Adrenal gland (tissue), 12 donors: ENCODE results near the gene LRIG1. TPM values are rescaled to one million over a fixed set of nuclear protein-coding genes. Genes with fewer than 3 reads are reported as not detected.

Source experiments
- DNase-seq, 7 donors: peaks; one replicate each; pipeline ENCODE4 v3.0.0-alpha.2; 2019 to 2020
- H3K27ac ChIP-seq, 5 donors: fragments of 200-600 bp; sonication (generic) in 4 of 5; 1 replicate in 3 of 5; 2 replicates in 2 of 5; pipeline versions ENCODE4 v1.5.1 to v1.8.0; 2016 to 2020; ENCODE audit warnings: mild to moderate bottlenecking in 1 of 5
- H3K27me3 ChIP-seq: fragments of 200-600 bp; 2 replicates; pipeline ENCODE4 v1.8.0; 2021
- H3K36me3 ChIP-seq, 2 donors: fragments of 200-600 bp; replicated peaks in 1 of 2; 1 replicate in 1 of 2; 2 replicates in 1 of 2; pipeline versions ENCODE4 v1.5.1 to v1.8.0; 2018 to 2022
- H3K4me1 ChIP-seq, 2 donors: fragments of 200-600 bp; replicated peaks in 1 of 2; 1 replicate in 1 of 2; 2 replicates in 1 of 2; pipeline versions ENCODE4 v1.5.1 to v1.8.0; 2018 to 2021
- H3K4me3 ChIP-seq, 4 donors: fragments of 200-600 bp; sonication (generic) in 3 of 4; one replicate each; pipeline ENCODE4 v1.5.1; 2016 to 2018
- H3K9me3 ChIP-seq, 3 donors: fragments of 200-600 bp; sonication (generic) in 1 of 3; replicated peaks in 1 of 3; 1 replicate in 2 of 3; 2 replicates in 1 of 3; pipeline versions ENCODE4 v1.5.1 to v1.8.0; 2016 to 2021
- CTCF ChIP-seq, 6 experiments: fragments of 450-650 bp in 4 of 6; fragments of 200-600 bp in 2 of 6; sonication (generic) in 1 of 6; IDR thresholded peaks; 1 replicate in 5 of 6; 2 replicates in 1 of 6; pipeline versions ENCODE4 v1.5.1 to v1.8.0; 2016 to 2021; ENCODE audit warnings: antibody characterized with exemption in 6 of 6, mild to moderate bottlenecking in 2 of 6, moderate library complexity in 1 of 6
- POLR2A ChIP-seq, 2 donors: fragments of 450-650 bp; IDR thresholded peaks; one replicate each; pipeline ENCODE4 v1.6.1; 2017; ENCODE audit warnings: antibody characterized with exemption in 2 of 2, mild to moderate bottlenecking in 2 of 2, moderate library complexity in 1 of 2
- WGBS, 4 donors: extraction: QIAGEN DNeasy Blood & Tissue Kit in 2 of 4; methylation state at CpG; one replicate each; pipeline versions ENCODE4 v1.1.5 to v1.1.7; 2013 to 2017; 5-methylcytosine and 5-hydroxymethylcytosine counted together
- intact Hi-C, 2 donors: fragments of 100-400 bp; cut with DNase I; formaldehyde crosslinking; loops; one replicate each; pipeline versions ENCODE4 v1.14.1 to v1.15.0; 2022 to 2023
- polyA plus RNA-seq, 3 donors: library from polyadenylated mRNA; stranded (reverse); fragments of 200-250 nt in 2 of 3; fragments of 350-450 nt in 1 of 3; fragmentation: Illumina TruSeq in 1 of 3; extraction: RNeasy Lipid Tissue Mini Kit (QIAGEN cat#74804) in 1 of 3; gene quantifications; one replicate each; pipeline ENCODE4 v1.2.3, GENCODE V29; 2013 to 2014
- total RNA-seq, 9 donors: library from RNA; depleted of rRNA in 4 of 9; stranded (reverse); fragments of >200 nt in 4 of 9; fragments of 120-200 nt in 1 of 9; fragmentation: NEBNext Ultra II Directional in 1 of 9; extraction: Animal tissue kit (Norgen Biotek cat#: 25700) in 1 of 9; gene quantifications; one replicate each; pipeline versions ENCODE4 v1.1.0 to v1.2.4, GENCODE V29; 2013 to 2023
- donor health status: healthy with polysubstance abuse.
- donor health status: Bipolar disorder and iron deficiency.
- donor health status: DM: yes; HTN: yes; CAD: no.
- donor health status: DM: no; HTN: no; CAD: no.
- donor health status: DM: no; HTN: no; CAD: no.
- donor health status: DM: yes; HTN: yes; CAD: no.

The LRIG1 gene
- total and polyA plus RNA-seq, 12 donors = 1.5 to 13.3 (median 4.7) TPM

DNA sequence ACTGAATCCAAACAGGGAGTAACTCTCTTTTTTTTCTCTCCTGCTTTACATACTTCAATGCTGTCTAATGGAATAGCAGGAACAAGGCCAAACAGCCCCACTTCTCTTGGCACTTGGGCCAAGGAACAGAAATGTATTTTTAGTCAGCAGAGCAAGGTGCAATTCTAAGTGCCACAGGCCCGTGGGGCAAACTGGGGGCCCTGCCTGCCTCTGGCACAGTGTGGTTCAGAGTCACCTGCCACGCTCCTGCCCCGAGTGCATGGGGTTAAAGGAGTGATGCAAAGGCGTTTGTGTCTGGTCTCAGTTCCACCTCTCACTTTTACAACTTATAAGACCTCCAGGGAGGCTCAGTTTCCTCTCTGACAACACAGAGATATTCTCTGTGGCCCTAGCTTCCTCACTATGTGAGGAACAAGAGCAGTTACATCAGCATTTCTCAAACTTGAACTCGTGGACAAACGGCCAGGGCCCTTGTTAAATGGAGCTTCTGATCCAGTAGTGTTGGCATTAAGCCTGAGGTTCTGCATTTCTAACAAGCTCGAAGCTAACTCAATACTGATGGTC, 51.3 kb downstream of the LRIG1 start:
- WGBS, 4 donors = 60 to 69% (median 68%) methylated on average over 7 of the region's 7 CpGs
- intact Hi-C loops = no loop called here
- Histone ChIP-seq H3K4me1 (peaks cover 0 to 20% of the 10 kb centered on the region in 2 donors), H3K27ac (no peak overlapping the region), H3K9me3 (no peaks in the 10 kb centered on the region), H3K27me3 (no peaks in the 10 kb centered on the region), H3K36me3 (no peaks in the 10 kb centered on the region), H3K4me3 (no peak overlapping the region)
- no peak for DNase-seq
- no peak for TF ChIP-seq POLR2A (IDR thresholded peaks at IDR 0.05)
- TF ChIP-seq CTCF (IDR thresholded peaks at IDR 0.05) = no peak

GRCh38 chr3:66444146-66444644, 56.6 kb downstream of the LRIG1 start:
- H3K27ac ChIP-seq = no peak overlapping the region
- H3K36me3 ChIP-seq = no peaks in the 10 kb centered on the region
- H3K9me3 ChIP-seq = no peaks in the 10 kb centered on the region
- intact Hi-C loops = no loop called here
- no peaks in the 10 kb centered on the region for H3K27me3 ChIP-seq
- no peak overlapping the region for H3K4me3 ChIP-seq
- WGBS, 4 donors = 80 to 93% (median 90%) methylated on average over 5 to 7 of the region's 7 CpGs
- no peak for TF ChIP-seq CTCF (IDR thresholded peaks at IDR 0.05)
- TF ChIP-seq POLR2A (IDR thresholded peaks at IDR 0.05) = no peak
- no peak for DNase-seq
- peaks cover 0 to 6% of the 10 kb centered on the region in 2 donors for H3K4me1 ChIP-seq

- Histone ChIP-seq H3K4me3 (no peak overlapping the region), H3K36me3 (no peaks in the 10 kb centered on the region), H3K27ac (peak overlapping the region in 2 of 5 donors; percentile 4 to 65), H3K4me1 (peaks cover 0 to 6% of the 10 kb centered on the region in 2 donors), H3K9me3 (no peaks in the 10 kb centered on the region), H3K27me3 (no peaks in the 10 kb centered on the region)
- WGBS, 4 donors = 79 to 84% (median 81%) methylated on average over 9 to 10 of the region's 10 CpGs
- TF ChIP-seq CTCF (IDR thresholded peaks at IDR 0.05) = no peak
- no peak for TF ChIP-seq POLR2A (IDR thresholded peaks at IDR 0.05)
- intact Hi-C loops = no loop called here
- DNase-seq = no peak
These were observed 57.6 kb downstream of the LRIG1 start for GRCh38 chr3:66443118-66443803.

DNA sequence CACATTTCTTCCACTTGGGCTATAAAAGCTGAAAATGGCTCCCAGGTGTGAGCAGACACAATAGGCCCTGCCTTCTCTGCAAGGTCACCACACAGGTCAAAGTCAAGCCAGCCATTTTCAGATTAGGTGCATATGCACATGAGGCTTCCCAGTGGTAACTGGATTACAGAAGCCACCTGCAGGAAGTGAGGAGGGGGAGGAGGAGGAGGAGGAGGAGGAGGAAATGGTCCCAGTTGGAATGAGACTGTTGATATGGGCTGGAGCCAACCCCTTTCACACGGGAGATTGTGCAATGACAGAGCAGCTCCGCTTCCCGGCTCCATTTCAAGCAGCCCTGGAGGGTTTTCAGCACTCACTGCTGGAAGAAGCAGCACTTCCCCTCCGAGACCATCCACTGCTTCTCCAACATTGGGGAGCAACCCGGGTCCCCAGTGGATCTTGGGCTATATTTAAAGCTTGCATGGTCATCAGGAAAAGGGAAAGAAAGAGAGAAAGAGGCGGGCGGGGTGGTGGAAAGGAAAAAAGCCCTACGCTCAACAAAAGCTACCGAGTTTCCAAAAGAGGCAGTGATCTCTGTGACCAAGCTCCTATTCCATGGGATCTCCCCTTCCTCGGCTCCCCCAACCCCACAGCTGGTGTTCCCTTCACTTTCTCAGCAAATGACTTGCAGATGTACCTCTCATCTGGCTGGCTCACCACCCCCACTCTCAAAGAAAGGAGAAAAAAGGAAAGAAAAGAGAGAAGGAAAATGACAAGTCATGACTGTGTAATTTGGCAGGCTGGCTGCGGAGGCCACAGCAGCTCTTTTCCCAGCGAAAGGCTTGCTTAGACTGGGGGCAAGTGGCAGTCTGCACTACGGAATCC, 58.3 kb downstream of the LRIG1 start:
- no peaks in the 10 kb centered on the region for H3K36me3 ChIP-seq
- peak overlapping the region in 3 of 5 donors; percentile 4 to 65 (median 57) for H3K27ac ChIP-seq
- H3K4me1 ChIP-seq = peaks cover 0 to 6% of the 10 kb centered on the region in 2 donors
- 53 to 66% (median 61%) methylated on average over 13 of the region's 13 CpGs for WGBS, 4 donors
- H3K9me3 ChIP-seq = no peaks in the 10 kb centered on the region
- DNase-seq = peak in 6 of 7 donors; percentile 30 to 67 (median 42)
- TF ChIP-seq POLR2A (IDR thresholded peaks at IDR 0.05) = no peak
- no peak for TF ChIP-seq CTCF (IDR thresholded peaks at IDR 0.05)
- H3K27me3 ChIP-seq = no peaks in the 10 kb centered on the region
- no peak overlapping the region for H3K4me3 ChIP-seq
- intact Hi-C loops = no loop called here
